ENCODE results near the gene RNF2. TPM values are rescaled to one million over a fixed set of nuclear protein-coding genes. Genes with fewer than 3 reads are reported as not detected.
"Not testable (repeated sequence)": the region's sequence is repeated elsewhere in the genome, so short reads cannot be mapped to it uniquely, and the experiment has no call there.

The RNF2 gene
- total RNA-seq, 1 experiment from 2014 or later, result 32.8 TPM

DNA sequence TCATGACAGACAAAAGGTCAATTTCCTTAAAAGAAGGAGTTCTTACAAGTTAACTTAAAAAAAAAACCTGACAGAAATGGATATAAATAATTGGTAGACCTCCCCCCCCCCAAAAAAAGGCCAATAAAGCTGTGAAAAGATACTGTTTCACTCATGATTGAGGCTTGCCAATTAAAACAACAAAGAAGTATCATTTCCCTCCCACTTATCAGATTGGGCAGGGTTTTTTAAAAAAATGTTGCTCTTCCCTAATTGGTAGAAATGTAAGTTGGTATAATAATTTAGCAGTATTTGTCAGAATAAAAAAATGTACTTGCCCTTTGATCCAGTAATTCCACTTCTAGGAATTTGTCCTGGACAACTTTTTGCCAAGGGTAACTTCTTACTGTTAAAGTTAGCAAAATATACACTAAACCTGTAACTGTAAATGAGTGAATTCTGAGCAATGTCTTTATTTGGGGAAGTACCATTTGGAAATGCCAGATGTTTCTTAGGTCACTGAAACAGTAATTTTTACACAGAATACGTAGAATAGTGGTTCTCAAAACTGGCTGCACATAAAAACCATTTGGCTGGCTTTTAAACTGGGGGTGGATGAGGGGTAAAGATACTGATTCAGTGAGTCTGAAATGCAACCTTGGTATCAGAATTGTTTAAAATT lies 17.5 kb downstream of the RNF2 start:
- DNase-seq (ENCODE audit: low read depth, low spot score) (no peak), ATAC-seq (no peak)
- Histone ChIP-seq H3K4me3 (ENCODE audit: low read depth in 2 of 2, low read length in 2 of 2) (no peak overlapping the region), H3K27ac (ENCODE audit: low read length) (no peak overlapping the region), H3K9me3 (ENCODE audit: control insufficient read depth, insufficient read depth, low read depth, low read length) (no peaks in the 10 kb centered on the region; the same call in 1 of the 2 replicates), H3K36me3 (ENCODE audit: control insufficient read depth, insufficient read depth, low read length) (no peaks in the 10 kb centered on the region), H3K27me3 (ENCODE audit: control insufficient read depth, insufficient read depth, low read length) (no peaks in the 10 kb centered on the region), H3K4me1 (ENCODE audit: control insufficient read depth, insufficient read depth, low read length) (0 out of 2 replicates have a peak, but pooled peaks cover 5% of the 10 kb centered on the region)
- TF ChIP-seq, protein P1, sequence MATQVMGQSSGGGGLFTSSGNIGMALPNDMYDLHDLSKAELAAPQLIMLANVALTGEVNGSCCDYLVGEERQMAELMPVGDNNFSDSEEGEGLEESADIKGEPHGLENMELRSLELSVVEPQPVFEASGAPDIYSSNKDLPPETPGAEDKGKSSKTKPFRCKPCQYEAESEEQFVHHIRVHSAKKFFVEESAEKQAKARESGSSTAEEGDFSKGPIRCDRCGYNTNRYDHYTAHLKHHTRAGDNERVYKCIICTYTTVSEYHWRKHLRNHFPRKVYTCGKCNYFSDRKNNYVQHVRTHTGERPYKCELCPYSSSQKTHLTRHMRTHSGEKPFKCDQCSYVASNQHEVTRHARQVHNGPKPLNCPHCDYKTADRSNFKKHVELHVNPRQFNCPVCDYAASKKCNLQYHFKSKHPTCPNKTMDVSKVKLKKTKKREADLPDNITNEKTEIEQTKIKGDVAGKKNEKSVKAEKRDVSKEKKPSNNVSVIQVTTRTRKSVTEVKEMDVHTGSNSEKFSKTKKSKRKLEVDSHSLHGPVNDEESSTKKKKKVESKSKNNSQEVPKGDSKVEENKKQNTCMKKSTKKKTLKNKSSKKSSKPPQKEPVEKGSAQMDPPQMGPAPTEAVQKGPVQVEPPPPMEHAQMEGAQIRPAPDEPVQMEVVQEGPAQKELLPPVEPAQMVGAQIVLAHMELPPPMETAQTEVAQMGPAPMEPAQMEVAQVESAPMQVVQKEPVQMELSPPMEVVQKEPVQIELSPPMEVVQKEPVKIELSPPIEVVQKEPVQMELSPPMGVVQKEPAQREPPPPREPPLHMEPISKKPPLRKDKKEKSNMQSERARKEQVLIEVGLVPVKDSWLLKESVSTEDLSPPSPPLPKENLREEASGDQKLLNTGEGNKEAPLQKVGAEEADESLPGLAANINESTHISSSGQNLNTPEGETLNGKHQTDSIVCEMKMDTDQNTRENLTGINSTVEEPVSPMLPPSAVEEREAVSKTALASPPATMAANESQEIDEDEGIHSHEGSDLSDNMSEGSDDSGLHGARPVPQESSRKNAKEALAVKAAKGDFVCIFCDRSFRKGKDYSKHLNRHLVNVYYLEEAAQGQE (IDR thresholded peaks at IDR 0.05; ENCODE audit: insufficient read depth in 1 of 2, low read depth in 2 of 2, low read length in 1 of 2), result no peak
- TF ChIP-seq POLR2AphosphoS5 (IDR thresholded peaks at IDR 0.05; ENCODE audit: low read depth, low read length) (no peak), TCF7L2 (IDR thresholded peaks at IDR 0.05; ENCODE audit: low read depth, low read length) (no peak), SIN3A (IDR thresholded peaks at IDR 0.05; ENCODE audit: borderline replicate concordance, insufficient read depth, low read depth, low read length) (no peak)
- TF ChIP-seq, protein P2, sequence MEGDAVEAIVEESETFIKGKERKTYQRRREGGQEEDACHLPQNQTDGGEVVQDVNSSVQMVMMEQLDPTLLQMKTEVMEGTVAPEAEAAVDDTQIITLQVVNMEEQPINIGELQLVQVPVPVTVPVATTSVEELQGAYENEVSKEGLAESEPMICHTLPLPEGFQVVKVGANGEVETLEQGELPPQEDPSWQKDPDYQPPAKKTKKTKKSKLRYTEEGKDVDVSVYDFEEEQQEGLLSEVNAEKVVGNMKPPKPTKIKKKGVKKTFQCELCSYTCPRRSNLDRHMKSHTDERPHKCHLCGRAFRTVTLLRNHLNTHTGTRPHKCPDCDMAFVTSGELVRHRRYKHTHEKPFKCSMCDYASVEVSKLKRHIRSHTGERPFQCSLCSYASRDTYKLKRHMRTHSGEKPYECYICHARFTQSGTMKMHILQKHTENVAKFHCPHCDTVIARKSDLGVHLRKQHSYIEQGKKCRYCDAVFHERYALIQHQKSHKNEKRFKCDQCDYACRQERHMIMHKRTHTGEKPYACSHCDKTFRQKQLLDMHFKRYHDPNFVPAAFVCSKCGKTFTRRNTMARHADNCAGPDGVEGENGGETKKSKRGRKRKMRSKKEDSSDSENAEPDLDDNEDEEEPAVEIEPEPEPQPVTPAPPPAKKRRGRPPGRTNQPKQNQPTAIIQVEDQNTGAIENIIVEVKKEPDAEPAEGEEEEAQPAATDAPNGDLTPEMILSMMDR (IDR thresholded peaks at IDR 0.05), result no peak
- BruUV-seq (replicated peaks), result no TSS peak
- CTCF ChIA-PET, result no interaction called here
- intact Hi-C loops (cut with micrococcal nuclease; ENCODE audit: unreplicated experiment) (no loop called here), in situ Hi-C loops (cut with HindIII; ENCODE audit: low pct_unique_long_range_greater_than_20kb, low sequenced_read_pairs) (no loop called here)
- POLR2A ChIA-PET, result no interaction called here

DNA sequence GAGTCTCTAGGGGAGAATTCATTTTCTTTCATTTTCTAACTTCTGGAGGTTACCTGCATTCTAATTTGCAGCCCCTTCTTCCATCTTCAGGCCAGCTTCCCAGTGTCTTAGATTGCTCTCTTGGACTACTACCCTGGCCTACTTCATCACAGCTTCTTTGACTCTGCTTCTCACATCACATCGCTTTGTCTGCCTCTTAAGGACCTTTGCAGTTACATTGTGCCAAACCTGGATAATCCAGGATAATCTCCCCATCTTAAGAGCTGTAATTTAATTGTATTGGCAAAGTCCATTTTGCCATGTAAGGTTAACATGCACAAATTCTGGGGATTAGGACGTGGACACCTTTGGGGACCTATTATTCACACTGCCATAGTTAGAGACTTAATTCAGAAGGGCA lies 18.4 kb downstream of the RNF2 start:
- intact Hi-C loops (cut with micrococcal nuclease; ENCODE audit: unreplicated experiment), result no loop called here
- POLR2A ChIA-PET, result no interaction called here

DNA sequence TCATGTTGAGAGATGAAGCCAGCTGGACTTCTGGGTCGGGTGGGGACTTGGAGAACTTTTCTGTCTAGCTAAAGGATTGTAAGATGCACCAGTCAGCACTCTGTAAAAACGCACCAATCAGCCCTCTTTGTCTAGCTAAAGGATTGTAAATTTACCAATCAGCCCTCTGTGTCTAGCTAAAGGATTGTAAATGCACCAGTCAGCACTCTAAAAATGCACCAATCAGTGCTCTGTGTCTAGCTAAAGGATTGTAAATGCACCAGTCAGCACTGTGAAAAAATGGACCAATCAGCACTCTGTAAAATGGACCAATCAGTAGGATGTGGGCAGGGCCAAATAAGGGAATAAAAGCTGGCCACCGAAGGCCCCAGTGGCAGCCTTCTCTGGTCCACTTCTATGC lies 19.6 kb downstream of the RNF2 start:
- H3K27ac ChIP-seq (ENCODE audit: low read length); DNase-seq (ENCODE audit: low read depth, low spot score); ATAC-seq; H3K27me3 ChIP-seq (ENCODE audit: control insufficient read depth, insufficient read depth, low read length); POLR2A ChIA-PET; H3K9me3 ChIP-seq (ENCODE audit: control insufficient read depth, insufficient read depth, low read depth, low read length); H3K4me3 ChIP-seq (ENCODE audit: low read depth in 2 of 2, low read length in 2 of 2); intact Hi-C loops (cut with micrococcal nuclease; ENCODE audit: unreplicated experiment); H3K36me3 ChIP-seq (ENCODE audit: control insufficient read depth, insufficient read depth, low read length); in situ Hi-C loops (cut with HindIII; ENCODE audit: low pct_unique_long_range_greater_than_20kb, low sequenced_read_pairs); H3K4me1 ChIP-seq (ENCODE audit: control insufficient read depth, insufficient read depth, low read length); CTCF ChIA-PET; BruUV-seq (replicated peaks): not testable (repeated sequence)

More for the DNA sequence above, 18.4 kb downstream of the RNF2 start:
- no peaks in the 10 kb centered on the region; the same call in 1 of the 2 replicates for H3K9me3 ChIP-seq (ENCODE audit: control insufficient read depth, insufficient read depth, low read depth, low read length)
- no peak for TF ChIP-seq SIN3A (IDR thresholded peaks at IDR 0.05; ENCODE audit: borderline replicate concordance, insufficient read depth, low read depth, low read length)
- no peaks in the 10 kb centered on the region for H3K36me3 ChIP-seq (ENCODE audit: control insufficient read depth, insufficient read depth, low read length)
- 0 out of 2 replicates have a peak, but pooled peaks cover 2% of the 10 kb centered on the region for H3K4me1 ChIP-seq (ENCODE audit: control insufficient read depth, insufficient read depth, low read length)
- ATAC-seq (no peak), DNase-seq (ENCODE audit: low read depth, low spot score) (no peak)
- no peak overlapping the region for H3K4me3 ChIP-seq (ENCODE audit: low read depth in 2 of 2, low read length in 2 of 2)
- BruUV-seq (replicated peaks), result no TSS peak
- CTCF ChIA-PET, result no interaction called here
- H3K27me3 ChIP-seq (ENCODE audit: control insufficient read depth, insufficient read depth, low read length), result no peaks in the 10 kb centered on the region
- H3K27ac ChIP-seq (ENCODE audit: low read length), result no peak overlapping the region
- in situ Hi-C loops (cut with HindIII; ENCODE audit: low pct_unique_long_range_greater_than_20kb, low sequenced_read_pairs), result no loop called here
